Jurkat, Clone E6-1 (cell line): ENCODE results near the gene PTPRE.

ENCODE experiments used
- DNase-seq: peaks from one replicate; pipeline ENCODE4 v3.0.0-alpha.2; 2011; ENCODE audit warnings: low read depth, low spot score
- H3K4me3 ChIP-seq: 2 replicates; pipeline ENCODE4 v1.5.1; 2011; ENCODE audit warnings: mild to moderate bottlenecking, low read length, control low read depth, moderate library complexity

Gene PTPRE

DNA sequence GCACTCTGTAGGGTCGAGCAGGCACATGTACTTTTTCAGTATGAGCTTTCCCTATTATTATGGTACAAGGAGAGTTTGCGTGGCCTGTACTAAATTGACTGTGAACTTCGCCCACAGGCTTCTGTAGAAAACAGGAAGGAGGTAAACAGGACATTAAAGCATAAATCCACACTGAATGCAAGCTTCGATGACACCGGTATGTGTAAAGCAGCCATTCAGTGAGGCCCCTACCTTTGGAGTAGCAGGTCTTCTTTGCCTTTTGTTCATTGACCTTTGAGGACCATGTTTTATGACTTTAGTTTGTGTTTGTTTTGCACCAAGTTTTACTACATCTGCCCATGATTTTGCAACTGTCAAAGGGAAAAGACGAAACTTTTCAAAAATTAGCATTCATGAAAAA lies 204.8 kb downstream of the PTPRE start:
- DNase-seq = no peak
- no peak overlapping the region for H3K4me3 ChIP-seq

DNA sequence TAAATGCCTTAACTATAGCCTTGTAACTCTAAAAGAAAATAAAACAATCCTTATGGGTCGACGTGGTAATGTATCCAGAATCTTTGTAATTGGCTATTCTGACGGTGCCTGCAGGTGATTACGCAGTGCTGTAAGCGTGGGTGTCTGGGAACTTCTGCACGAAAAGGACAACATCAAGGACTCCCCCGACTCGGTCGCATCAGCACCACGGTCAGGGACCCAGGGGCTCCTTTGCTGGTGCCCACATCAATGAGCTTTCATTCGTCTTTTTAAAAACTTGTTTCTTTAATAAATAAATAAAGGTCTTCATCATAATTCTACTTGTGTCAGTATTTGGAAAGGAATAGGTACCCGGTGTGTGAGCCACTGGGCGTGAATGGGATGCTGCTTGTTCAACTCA lies 206.1 kb downstream of the PTPRE start:
- DNase-seq = no peak
- no peak overlapping the region for H3K4me3 ChIP-seq

DNA sequence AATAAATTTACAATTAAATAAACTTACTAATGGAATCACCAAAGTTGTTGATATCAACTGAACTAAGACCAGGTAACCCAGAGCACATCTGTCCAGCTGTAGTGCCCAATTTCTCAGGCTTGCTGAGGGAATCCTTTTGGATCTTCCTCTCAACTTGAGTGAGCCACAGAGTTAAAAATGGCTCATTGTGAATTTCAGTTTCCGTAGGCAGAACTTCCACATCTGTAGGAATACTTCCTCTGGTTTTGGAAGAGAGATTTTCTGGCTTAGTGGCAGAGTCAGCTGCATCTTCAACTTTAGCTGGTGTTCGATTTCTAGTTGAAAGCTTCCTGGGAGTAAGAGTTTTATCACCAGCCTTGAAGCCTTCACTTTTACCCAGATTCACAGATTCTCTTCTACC lies 208.0 kb downstream of the PTPRE start:
- H3K4me3 ChIP-seq = no peak overlapping the region

DNA sequence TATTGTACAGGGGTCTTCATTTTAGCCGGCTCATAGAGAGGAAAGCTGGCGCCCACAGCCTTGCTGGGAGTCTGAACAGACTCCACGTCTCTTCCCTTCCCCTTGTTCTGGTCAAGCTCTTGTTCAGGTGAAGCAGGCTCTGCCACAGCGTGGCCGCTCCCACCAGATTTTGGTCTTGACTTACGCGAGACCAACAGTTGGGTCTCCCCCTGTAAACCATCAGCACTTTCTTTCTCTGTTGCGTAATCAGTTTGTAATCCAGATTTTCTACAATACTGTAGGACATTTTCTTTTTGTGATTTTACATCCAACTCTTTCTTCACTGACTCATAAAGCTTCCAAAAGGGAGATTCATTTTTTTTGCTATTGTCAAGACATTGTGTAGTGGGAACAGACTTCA lies 208.5 kb downstream of the PTPRE start:
- no peak overlapping the region for H3K4me3 ChIP-seq
- DNase-seq = no peak

More for the DNA sequence above, 208.0 kb downstream of the PTPRE start:
- no peak for DNase-seq

DNA sequence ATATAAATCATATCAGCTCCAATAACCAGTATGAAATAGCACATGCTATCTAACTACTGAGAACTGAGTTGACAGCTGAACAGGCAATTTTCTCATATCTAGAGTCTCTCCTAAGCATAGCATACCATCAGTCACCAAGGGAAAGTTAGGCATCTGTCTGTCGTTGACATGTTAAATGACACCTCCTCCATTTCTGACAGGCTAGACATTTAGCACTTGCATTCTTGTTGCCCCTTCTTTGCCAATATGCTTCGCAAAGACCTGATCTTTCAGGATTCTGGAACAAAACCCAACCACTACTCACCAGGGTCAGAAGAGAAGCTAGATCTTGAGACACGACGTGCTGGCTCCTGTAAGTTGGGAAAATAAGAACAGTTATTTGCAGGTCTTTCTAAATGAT lies 209.3 kb downstream of the PTPRE start:
- DNase-seq = no peak
- H3K4me3 ChIP-seq = no peak overlapping the region

DNA sequence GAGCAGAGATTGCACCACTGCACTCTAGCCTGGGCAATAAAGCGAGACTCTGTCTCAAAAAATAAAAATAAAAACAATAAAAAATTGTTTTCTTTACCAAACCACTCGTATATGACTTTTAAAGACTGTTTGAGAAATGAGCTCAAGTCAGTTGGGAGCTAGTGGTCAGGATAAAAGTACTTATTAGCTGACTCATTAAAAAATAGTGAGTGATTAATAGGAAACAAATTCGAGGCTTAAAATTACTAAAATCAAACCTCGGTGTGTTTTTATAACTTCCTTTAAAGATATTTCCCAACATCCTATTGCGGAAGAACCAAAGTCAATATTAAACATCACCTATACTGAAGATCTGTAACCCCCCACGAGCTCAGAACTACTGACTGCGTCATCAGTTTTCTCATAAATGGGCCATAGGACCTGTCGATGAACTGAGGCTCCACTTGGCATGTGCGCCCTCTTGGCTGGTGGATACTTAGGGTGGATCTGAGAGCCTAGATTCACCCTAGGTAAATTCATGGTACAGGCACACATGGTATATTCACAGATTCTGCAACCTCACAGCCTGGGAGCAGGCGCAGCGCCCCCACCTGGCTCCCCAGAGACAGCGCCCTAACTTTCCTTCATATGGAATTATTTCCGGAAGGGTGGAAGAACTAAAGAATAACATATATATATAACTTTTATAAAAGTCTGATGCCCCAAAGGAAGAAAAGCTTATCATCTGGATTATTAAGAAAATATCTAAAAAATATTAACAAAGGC lies 210.1 kb downstream of the PTPRE start:
- DNase-seq = no peak
- H3K4me3 ChIP-seq = no peak overlapping the region

DNA sequence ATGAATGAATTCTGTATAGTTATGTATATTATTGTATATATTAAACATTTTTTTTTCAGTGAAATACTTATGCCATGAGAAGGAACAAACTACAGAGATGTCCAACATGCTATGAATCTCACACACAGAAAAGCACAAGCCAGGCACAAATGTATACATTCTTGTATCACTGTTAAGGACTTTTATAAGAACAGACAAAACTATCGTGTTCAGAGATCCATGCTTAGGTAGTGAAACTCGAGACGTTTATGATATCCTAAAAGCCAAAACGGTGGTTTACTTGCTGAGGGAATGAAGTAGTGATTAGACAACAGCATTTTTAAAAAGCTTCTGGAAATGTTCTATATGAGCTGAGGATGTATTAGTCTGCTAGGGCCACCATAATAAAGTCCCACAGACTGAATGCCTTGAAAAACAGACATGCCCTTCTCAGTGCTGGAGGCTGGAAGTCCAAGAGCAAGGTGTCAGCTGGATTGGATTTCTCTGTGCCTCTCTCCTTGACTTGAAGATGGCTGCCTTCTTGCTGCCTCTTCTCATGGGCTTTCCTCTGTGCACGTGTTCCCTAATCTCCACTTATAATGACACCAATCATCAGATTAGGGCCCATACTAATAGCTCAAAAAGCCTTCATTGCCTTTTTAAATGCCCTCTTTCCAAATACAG lies 215.0 kb downstream of the PTPRE start:
- no peak overlapping the region for H3K4me3 ChIP-seq
- no peak for DNase-seq

DNA sequence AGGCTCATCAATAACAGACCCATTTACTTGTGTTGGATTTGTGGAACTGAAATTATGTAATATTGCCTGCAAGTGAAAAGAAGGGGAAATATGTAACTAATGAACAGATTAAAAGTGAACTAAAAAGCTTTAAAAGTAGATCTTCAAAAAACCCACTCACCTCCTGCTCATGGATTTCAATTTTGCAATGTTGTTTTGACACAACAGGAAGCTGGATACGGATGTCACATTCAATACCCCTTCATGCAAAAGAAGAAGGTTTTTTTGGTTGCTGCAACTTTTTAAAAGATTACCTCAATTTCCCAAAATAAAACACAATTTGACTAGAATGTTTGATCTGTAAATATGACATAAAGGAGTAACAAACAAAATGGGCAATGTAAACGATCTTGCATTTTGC lies 216.0 kb downstream of the PTPRE start:
- H3K4me3 ChIP-seq = no peak overlapping the region
- DNase-seq = no peak

DNA sequence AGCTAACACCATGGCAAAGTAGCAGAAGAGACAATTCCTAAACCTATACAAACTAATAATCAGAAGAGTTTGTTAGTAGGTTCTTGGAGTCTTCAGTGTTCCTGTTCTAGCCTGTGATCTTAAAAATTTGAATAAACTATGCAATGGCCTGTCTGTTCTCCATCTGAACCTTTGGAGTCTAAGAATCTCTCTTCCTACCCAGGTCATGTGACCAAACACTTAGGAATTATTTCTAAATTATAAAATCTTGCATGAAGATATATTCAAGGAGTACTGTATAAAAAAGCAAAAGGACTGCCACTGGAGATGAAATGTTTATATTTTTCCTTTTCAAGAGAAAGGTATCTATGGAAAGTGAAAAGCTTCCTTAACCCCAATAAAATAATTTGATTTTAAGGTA lies 216.9 kb downstream of the PTPRE start:
- DNase-seq = no peak
- no peak overlapping the region for H3K4me3 ChIP-seq

DNA sequence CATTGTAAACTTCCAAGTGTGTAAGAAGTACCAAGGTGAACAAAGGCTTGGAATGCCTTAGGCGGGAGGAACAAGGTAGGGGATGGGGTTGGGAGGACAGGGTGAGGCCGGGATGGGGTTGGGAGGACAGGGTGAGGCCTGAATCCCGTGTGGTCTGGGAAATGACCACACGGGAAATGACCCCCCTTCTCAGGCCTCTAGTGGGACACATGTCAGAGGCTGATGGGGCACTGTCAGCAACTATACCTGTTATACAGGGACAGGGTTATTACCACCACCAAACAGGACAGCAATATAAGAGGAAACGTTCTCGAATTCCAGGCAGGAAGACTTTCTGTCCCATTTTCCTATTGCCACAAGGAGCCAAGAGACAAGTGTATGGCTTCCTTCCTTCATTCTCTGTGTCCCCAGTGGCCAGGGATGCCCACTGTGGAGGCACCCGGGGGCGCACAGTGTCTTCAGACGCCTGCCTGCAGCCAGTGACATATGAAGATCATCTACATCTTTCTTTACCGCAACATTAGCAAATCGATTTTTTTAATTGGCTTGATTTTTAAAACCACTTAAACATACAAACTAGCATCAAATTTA lies 218.0 kb downstream of the PTPRE start:
- DNase-seq = no peak
- peak overlapping the region; percentile 94 for H3K4me3 ChIP-seq

DNA sequence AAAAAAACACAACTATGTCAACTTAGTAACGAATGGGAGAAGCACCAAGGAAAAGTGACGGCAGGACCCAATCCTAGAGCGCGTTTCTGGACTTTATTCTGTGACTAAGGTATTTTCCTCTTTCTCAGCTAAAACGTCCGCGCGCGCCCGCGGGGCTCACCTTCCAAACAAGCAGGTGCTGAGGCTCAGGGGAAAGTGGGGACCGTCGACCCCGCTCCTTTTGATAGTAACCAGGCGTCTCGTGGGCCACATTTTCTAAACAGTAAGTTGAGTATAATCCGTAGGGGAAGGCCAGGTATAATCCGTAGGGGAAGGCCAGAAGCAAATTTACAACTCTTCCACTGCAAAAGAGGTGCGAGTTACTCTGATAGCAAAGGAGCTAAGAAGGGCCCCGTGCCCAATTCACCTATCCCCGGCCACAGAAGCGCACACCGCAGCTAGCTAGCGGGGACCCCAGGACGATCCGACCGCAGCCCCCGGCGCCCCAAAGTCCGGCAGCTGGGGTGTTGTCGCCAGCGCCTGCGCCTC lies 218.6 kb downstream of the PTPRE start:
- H3K4me3 ChIP-seq = peak overlapping the region; percentile 94
- DNase-seq = no peak

DNA sequence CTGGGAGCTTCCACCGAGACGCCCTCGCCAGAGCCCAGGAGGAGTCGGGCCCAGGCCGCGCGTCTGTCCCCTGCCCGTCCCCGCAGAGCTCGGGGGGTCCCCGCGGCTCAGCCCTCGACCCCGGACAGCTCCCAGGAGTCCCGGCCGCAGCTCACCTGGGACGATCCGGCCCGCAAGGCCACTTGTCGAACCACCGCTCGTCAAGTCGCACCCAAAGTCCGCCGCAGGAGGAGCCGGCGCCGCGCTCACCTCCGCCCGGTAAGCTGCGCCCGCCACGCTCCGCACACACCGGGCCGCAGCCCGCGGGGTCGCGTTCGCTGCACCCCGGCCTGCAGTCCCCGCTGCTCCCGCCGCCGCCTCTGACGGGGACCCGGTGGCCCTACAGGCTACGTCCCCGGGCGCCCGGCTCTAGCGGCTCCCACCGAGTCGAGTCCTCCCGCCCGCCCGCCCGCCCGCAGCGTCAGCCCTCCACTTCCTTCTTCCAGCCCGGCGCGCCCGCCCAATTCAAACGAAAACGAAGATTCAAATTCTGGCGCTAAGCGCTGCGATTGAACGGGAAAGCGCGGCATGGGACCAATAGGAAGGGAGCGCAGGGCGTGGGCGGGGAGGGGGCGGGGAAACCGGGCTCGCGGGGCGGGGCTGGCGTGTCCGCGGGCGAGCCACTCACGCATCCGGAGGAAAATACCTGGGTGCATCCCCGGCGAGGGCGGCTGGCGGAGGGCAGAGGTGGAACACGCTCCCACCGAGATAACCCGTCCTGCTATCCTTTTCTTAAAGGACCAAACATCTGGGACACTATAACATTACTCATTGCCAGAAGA lies 219.3 kb downstream of the PTPRE start, which contains the start of gene MKI67:
TSS of gene MKI67 (minus strand) at position 480 of the 821 bp plus-strand sequence. CDS start 756 bp downstream, outside the sequence.
- peak within 1 kb of the TSS; percentile 94 for H3K4me3 ChIP-seq

DNA sequence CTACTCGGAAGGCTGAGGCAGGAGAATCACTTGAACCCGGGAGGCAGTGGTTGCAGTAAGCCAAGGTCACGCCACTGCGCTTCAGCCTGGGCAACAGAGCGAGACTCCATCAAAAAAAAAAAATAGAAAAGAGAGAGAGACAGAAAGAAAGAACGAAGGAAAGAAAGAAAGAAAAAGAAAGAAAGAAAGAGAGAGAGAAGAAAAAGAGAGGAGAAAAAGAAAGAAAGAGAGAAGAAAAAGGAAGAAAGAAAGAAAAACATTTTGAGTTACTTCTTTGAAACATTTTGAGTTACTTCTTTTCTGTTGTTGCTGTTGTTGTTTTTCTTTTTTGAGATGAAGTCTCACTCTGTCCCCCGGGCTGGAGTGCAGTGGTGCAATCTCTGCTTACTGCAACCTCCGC lies 221.7 kb downstream of the PTPRE start:
- DNase-seq = no peak
- H3K4me3 ChIP-seq = no peak overlapping the region

More for the DNA sequence above, 219.3 kb downstream of the PTPRE start, which contains the start of gene MKI67:
- DNase-seq = peak; percentile 92

DNA sequence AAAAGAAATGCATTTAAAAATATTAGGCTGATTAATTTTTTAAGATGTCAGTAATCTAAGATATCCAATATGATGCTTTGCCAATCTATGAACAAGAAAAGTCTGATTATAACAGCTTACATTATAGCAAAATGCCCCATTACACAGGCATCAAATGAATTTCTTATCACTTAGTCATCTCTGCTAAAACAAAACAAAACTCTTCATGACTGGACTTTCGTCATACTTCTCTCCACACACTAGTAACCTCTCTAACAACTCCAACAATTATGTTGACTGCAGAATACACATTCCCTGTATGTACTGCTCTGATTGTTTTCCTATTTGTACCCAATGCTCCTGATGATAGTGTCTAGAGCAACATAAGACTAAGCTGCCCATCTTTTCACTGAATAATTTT lies 223.1 kb downstream of the PTPRE start:
- no peak for DNase-seq

More for the DNA sequence above, 223.1 kb downstream of the PTPRE start:
- no peak overlapping the region for H3K4me3 ChIP-seq
